ENCODE measurements around the gene GOLPH3.
"Not testable (repeated sequence)": the region's sequence is repeated elsewhere in the genome, so short reads cannot be mapped to it uniquely, and the experiment has no call there.

The GOLPH3 gene

DNA sequence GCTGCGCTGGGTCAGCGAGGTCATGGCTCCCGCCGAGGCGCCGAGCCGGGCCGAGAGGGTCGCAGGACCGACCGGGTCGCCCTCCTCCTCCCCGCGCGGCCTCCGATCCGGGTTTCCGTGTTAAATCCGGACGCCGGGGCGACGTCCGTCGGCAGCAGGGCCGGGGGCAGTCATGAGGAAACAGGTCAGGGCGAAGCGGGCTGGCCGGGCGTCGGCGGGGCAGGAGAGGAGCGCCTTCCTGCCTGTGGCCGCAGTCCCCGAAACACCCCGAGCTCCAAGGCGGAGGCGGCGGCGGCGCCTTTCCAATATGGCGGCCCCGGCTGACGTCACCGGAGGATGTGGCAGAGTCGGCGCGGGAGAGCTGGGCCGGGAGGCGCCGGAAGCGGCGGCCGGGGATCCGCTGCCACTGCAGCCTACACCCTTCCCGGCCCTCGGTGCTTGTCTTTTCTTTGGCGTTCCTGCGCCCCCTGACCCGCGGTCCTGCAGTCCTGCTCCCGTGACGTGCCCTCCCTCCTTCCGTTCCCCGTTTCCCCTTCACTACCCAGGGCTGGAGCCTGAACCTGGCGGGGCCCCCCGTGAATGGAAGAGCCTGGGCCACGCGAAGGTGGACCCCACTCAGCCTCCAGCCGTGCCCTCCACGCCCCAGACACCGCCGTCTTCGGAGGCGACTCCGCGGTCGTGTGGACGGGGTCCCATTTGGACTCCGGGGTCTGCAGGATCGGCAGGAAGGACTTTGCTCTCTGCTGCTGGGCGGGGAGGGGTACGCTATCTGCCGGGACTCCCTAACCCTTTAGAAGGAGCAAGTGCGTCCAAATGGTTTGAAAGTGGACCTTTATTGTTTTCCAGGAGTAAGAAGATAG is at the start of gene GOLPH3:
Gene GOLPH3, minus strand, starts transcription at position 309 of the 860 bp plus-strand sequence. Its CDS starts 285 bp downstream, at position 24.
- DNase-seq = peak; percentile 92

DNA sequence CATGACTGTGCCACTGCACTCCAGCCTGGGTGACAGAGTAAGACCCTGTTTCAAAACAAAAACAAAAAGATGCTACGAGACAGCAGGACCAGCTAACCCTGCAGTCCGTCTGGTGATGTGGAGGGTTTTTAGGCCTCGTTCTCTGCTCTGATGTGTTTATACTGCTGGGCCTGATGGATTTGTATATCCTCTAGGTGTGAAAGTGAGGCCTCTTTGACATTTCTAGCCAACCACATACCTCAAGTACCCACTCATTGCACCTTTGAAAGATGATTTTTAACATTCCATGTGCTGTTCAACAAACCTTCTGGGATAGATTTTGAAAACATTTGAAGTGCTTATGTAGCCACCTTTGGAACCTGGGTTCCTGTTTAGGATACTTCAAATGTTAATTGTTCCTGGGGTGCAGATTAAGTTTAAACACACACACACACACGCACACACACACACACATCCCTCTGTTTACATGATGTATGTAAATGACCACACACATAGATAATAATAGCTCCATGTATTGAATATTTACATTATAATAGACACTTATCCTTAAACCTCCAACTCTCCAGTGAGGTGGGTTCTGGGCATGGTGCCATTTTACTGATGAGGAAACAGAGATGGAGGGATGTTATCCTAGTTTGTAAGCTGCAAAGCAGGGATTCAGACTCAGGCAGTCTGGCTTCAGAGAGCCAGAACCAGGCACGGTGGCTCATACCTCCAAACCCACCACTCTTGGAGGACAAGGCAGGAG is 48.8 kb upstream of the GOLPH3 start:
- DNase-seq = no peak

DNA sequence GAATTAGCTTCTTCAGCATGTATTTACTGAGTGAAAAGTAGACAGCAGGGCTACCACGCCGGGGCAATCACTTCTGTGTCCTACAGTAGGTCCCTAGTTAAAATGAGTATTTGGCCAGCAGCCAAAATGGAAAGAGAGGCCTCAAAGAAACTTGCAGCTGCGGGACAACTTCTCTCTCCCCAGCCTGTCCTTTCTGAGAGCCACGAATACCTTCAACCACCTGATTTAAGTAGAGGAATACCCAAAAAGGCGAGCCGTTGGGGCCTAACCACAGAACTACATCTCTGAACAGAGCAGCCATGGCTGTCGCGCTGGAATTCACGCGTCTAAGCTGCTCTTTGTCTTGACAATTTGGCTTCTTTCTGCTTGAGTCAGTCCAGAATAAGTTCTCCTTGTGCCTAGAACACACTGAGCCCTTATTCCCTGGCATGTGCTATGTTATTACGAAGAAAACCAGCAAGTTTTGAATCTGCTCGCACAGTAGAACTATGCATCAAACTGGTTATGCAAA is 43.8 kb upstream of the GOLPH3 start:
- no peak for DNase-seq

DNA sequence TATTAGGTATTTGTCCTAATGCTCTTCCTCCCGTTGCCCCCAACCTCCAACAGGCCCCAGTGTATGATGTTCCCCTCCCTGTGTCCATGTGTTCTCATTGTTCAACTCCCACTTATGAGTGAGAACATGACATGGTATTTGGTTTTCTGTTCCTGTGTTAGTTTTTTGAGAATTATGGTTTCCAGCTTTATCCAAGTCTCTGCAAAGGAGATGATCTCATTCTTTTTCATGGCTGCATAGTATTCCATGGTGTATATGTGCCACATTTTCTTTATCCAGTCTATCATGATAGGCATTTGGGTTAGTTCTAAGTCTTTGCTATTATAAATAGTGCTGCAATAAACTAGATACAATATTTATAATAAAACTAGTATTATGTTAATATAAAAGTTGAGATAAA is 40.2 kb upstream of the GOLPH3 start:
- not testable (repeated sequence) for DNase-seq

DNA sequence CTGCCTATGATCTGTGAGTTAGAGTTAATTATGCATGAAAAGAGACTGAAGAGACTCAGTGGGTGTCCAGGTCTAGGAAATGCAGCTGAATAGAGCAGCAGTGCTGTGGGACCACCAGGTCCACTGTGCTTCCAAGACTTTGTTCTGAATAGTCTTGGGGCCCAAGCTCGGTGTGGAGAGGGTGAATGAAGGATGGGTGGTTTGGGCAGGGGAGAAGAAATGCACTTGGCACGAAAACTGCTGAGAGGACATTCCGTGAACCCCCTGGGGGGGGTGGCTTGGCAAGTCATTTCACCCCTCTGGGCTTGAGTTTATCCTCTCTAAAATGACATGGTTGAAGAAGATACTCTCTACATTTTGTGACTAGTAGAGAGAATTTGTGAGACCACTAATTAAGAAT is 36.0 kb upstream of the GOLPH3 start:
- no peak for DNase-seq

DNA sequence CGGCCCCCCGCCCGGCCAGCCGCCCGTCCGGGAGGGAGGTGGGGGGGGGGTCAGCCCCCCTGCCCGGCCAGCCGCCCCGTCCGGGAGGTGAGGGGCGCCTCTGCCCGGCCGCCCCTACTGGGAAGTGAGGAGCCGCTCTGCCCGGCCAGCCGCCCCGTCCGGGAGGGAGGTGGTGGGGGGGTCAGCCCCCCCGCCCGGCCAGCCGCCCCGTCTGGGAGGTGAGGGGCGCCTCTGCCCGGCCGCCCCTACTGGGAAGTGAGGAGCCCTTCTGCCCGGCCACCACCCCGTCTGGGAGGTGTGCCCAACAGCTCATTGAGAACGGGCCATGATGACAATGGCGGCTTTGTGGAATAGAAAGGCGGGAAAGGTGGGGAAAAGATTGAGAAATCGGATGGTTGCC is 34.7 kb upstream of the GOLPH3 start:
- not testable (repeated sequence) for DNase-seq

DNA sequence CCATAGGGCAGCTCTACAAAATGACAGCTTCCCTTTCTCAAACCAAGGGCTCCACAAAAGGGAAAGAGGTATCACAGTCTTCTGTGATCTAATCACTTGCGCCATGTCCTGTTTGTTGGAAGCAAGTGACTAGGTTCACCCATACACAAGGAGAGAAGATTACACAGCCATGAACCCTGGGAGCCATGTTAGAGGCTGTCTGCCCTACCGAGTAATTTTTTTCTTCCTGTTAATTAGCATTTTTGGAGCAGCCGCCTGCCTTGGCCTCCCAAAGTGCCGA is 33.2 kb upstream of the GOLPH3 start:
- no peak for DNase-seq

DNA sequence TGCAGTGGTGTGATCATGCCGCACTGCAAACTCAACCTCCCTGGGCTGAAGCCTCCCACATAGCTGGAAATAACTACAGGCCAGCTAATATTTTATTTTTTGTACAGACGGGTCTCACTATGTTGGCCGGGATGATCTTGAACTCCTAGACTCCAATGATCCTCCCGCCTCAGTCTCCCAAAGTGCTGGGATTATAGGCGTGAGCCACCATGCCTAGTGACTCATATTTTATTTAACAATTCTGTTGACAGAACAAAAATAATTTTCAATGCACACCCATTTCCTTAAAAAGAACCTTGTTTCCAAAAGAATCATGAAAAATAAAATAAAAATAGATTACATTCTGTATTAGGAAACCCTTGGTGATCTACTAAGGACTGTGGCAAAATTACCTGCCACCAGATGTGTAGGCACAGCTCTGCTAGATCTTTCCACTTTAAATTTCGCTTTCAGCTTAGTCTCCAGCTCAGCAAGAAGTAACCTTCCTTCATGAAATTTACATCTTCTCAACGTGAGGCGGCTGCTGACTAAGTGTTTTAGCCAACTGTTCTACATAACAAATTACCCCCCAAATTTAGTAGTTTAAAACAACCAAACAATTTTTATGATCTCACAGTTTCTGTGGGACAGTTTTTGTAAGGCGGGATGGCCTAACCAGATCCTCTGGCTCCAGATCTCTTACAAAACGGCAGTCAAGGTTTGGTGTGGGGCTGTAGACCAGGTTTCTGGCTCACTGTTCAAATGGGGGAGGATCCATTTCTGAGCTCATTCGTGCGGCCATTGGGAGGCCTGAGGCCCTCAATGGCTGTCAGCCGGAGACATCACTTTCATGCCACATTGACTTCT is 32.6 kb upstream of the GOLPH3 start:
- DNase-seq = no peak

DNA sequence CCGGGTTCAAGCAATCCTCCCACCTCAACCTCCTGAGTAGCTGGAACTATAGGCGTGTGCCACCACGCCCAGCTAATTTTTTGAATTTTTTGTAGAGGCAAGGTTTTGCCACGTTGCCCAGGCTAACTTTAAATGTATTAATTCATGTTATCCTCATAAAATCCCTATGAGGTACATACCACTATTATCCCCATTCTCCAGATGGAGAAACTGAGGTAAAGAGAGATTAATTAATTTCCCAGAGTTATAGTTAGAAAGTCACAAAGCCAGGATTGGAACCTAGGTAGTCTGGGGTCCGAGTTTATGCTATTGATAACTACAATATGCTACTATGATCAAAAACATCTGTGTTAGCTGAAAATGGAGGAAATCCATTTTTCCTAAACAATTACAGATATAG is 31.9 kb upstream of the GOLPH3 start:
- no peak for DNase-seq

DNA sequence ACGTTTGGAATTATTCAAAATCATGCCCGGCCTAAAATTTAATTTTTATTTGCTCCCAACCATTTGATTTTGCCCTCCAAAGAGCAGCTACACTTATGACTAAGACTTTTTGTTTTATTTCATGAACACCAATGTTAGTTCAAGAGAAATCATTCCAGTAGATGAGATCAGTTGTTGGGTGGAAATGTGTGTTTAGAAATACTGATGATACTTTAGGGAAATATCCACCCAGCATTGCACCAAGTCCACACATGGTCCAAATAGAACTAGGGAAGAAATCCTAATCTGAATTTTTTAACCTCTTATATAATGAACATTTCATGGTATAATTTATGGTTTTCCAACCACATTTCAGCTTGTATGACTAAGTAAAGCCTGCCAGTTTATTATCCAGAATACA is 28.3 kb upstream of the GOLPH3 start:
- DNase-seq = no peak

DNA sequence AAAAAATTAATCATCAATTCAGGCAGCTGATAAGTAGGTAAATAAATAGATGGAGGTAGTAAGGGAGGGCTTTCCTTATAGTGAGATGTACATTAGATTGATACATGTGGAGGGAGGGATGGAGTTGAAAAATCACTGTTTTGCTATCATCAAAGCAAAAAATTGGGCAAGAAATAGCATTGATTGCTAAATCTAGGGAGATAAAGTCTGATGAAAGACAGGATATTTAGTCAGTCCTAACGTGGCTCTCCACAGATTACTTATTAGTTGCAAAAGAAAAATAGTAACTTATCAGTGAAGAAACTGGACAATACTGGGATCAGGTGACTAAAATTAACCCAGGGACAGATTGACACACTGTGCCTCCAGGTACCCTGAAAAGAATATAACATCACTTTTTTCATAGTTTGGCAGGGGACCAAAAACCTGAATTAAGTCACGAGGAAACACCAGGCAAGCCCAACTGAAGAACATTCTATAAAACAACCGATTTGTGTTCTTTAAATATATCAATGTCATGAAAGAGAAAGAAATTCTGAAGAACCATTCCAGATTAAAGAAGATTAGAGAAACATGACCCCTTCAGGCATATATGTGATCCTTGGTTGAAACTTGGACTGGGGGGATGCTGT is 27.1 kb upstream of the GOLPH3 start:
- no peak for DNase-seq

DNA sequence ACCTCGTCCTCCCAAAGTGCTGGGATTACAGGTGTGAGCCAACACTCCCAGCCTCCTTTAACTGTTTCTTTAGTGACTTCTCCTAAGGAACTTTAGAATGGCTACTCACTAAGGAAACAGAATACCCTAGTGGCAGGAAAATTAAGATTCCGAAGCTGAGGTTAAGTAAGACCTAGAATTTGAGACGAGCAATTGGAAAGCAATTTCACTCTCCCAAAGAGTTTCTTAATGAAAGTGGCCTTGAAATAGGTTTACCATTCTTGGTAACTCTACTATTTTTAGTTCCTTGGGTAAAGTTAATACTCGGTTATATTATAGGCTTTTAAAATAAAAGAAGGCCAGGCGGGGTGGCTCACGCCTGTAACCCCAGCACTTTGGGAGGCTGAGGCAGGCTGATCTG is 22.9 kb upstream of the GOLPH3 start:
- DNase-seq = no peak

DNA sequence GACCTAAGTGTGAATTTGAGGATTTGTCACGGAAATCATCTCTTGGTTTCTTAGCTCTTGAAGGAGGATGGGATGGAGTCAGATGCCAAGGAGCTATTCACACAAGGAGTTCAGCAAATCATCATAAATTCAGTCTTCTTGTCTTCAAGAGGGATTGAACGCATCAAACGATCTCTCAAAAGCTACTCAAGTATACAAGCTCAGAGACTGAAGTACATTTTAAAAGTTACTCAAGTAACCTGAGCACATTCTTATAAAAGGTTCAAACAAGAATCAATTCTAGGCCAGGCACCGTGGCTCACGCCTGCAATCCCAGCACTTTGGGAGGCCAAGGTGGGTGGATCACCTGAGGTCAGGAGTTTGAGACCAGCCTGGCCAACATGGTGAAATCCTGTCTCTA is 21.1 kb upstream of the GOLPH3 start:
- DNase-seq = no peak

DNA sequence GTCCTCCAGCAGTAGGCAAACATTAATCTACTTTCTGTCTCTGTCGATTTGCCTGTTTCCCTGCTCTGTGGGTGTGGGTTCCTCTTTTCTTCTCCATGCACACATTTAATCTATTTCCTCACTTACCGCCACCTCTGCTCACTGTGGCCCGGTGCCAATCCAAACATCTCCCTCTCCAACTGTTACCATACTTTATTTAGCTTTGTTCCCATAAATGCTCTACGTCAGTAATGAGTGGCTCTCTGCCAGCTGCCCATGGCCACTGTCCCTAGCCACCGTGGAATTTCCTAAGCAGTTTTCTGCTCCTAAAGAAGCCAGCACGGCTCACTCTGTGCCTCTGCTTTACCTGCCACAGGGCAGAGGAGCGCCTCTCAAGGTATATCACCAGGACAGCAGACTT is 19.5 kb upstream of the GOLPH3 start:
- DNase-seq = no peak

DNA sequence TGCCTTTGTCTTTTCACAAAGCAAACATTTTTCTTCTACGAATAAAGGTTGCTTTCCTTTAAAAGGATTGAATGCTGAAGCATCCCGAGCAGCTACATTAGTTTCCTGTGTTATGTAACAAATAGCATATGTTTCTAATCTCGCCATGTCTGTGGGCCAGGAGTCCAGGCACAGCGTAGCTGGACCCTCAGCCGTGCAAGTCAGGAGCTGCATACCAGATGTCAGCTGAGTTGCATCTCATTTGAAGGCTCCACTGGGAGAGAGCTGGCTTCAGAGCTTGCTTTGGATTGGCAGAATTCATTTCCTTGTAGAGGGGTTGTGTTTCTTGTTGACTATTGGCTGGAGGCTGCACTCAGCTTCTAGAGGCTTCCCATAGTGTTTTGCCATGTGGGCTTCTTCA is 16.0 kb upstream of the GOLPH3 start:
- no peak for DNase-seq

DNA sequence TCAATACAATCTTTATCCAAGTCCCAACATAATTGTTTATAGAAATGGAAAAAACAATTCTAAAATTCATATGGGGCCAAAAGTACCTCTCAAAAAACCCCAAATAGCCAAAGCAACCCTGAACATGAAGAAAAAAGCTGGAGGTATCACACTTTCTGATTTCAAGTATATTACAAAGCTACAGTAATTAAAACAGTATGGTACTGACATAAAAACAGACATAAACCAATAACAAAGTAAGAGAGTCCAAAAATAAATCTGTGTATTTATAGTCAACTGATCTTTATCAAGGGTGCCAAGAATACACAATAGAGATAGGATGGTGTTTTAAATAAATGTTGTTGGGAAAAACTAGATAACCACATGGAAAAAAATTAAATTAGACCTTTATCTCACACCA is 13.6 kb upstream of the GOLPH3 start:
- no peak for DNase-seq

DNA sequence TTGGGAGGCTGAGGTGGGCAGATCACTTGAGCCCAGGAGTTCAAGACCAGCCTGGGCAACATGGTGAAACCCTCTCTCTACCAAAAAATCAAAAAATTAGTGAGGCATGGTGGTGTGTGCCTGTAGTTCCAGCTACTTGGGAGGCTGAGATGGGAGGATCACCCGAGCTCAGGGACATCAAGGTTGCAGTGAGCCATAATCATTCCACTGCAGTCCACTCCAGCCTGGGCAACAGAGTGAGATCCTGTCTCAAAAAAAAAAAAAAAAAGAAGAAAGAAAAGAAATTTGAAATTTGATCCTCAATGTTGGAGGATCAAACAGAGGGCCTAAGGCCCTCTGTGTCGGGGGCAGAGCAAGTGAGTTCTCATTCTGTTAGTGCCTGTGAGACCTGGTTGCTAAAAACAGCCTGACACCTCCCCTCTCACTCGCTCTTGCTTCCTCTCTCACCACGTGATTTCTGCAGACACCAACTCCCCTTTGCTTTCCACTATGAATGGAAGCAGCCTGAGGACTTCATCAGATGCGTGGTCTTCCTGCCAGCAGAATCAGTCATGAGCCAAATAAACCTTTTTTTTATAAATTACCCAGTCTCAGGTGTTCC is 8.4 kb upstream of the GOLPH3 start:
- no peak for DNase-seq

DNA sequence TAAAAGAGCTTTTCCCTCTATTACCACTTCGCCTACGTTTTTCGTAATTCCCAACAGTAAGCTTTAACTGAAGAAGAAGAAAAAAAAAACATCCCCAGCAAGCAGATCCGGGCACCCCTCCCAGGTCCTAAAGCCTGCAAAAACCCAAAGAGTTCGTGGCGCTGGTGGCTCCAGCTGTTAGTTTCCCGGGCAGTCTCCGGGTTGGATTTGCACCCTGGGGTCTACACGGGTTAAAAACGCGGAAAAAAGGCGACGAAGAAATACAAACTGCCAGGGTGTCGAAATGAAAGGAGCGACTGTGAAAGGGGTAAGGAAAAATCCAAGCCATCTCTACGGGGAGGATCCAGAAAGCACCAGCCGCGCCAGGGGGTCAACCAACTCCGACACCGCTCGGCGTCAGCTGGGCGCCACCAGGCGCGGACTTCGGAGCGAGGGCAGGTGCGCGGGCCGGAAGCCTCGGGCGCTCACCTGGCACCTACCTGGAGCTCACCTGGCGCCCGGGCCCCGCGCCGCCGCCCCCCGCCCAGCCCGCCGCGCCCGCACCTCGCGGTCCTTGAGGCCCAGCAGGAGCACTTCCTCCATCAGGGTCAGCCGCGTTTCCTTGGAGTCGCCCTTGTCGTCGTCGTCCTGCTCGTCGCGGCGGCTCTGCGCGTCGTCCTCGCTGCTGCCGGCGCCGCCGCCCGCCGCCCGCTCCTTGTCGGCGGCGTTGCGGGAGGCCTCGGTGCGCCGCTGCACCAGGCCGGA is 680 bp downstream of the GOLPH3 start:
- peak; percentile 39 for DNase-seq

DNA sequence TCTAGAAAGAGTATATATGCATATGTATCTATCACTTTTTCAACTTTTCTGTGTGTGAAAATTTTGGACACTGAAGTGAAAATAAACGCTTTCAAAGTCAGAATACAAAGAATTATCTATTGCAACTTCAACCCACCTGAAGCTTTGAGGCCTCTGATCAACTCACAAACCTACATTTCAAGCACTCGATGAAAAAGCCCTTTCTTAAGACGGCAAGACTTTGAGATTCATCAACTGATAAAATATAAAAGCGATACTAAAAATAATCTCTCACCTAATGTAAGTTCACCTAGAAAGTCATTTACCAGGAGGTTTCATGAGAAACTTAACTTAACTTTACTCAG is 1.2 kb downstream of the GOLPH3 start:
- DNase-seq = no peak

DNA sequence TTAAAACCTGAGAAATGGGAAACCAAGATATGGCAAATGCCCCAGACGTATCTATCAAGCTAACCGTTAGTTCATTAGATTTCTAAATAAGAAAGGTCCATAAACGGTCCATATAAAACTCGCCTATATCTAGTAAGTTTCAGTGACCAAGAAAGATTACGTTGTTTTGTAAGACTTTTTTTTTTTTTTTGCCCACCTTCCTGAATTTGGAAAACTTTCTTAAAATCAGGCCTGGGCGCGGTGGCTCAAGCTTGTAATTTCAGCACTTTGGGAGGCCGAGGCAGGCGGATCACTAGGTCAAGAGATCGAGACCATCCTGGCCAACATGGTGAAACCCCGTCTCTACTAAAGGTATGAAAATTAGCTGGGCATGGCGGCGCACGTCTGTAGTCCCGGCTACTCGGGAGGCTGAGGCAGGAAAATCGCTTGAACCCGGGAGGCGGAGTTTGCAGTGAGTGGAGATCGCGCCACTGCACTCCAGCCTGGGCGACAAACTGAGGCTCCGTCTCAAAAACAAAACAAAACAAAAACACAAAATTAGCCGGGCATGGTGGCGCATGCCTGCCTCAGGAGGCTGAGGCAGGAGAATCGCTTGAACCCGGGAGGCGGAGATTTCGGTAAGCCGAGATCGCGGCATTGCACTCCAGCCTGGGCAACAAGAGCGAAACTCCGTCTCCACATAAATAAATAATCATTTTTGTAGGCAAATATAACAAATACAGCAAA is 1.8 kb downstream of the GOLPH3 start:
- peak; percentile 11 for DNase-seq
